ENCODE measurements around the gene SELPLG. TPM values are rescaled to one million over a fixed set of nuclear protein-coding genes. Genes with fewer than 3 reads are reported as not detected.

The SELPLG gene
- total RNA-seq (2014; rRNA removed; shearing (Covaris generic); ENCODE audit: low replicate concordance): 0.97 and 2.5 TPM in 2 replicates

DNA sequence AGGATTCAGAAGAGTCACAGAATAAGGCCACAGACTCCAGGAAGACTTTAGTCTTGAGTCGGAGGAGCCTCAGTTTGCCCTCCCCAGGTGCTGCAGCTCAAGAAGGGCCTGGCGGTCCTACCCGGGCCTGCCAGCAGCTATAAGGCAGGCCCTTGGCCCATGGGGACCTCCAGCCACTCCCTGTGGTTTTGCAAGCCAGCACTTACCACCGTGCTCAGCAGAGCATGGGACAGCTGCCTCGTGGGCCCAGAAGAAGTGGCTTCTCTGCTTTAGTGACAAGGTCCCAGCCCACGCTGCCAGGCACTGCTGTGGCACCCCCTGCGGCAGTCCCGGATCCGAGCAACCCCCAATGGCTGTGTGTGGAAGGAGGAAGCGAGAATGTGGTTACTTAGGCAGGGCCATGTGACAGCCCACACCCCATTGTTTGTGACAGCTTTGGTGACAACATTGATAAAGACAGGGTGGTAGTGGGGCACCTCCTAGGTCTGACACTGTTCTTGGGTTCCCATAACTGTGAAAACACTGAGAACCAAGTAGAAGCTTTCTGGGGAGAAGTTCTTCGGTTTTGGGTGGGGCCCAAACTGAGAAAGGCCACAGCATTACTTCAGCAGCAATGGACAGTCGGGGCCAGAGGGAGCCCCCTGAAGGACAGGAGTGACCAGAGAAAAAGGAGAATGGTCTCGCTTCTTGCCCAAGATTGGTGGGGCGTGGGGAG lies at the start of gene SELPLG:
Gene SELPLG (minus strand): TSS at position 361 of the 715 bp plus-strand sequence. CDS start 9,587 bp downstream, outside the sequence.
- peak within 1 kb of the TSS; percentile 65 for H3K9ac ChIP-seq (ENCODE audit: low read length)
- H3K27ac ChIP-seq (ENCODE audit: low read length): peak within 1 kb of the TSS; percentile 96
- peak; percentile 95 for DNase-seq
- H2AFZ ChIP-seq (ENCODE audit: low read length): no peak within 1 kb of the TSS
- H3K27me3 ChIP-seq (ENCODE audit: low read length): peaks cover 4% of the 10 kb centered on the region; the same call in 1 of the 2 replicates
- peak within 1 kb of the TSS; percentile 74 for H3K4me2 ChIP-seq (ENCODE audit: low read depth, low read length, poor library complexity, severe bottlenecking)
- no peaks in the 10 kb centered on the region for H3K9me2 ChIP-seq (replicated peaks; ENCODE audit: insufficient read depth, low read length)
- no peaks in the 10 kb centered on the region for H3K79me2 ChIP-seq (ENCODE audit: low read length)
- no peaks in the 10 kb centered on the region for H3K36me3 ChIP-seq (ENCODE audit: insufficient read depth, low read length)
- no peaks in the 10 kb centered on the region for H3K9me3 ChIP-seq (ENCODE audit: low read length)
- H3K4me3 ChIP-seq (ENCODE audit: low read length): peak within 1 kb of the TSS; percentile 58
- H3K4me1 ChIP-seq (ENCODE audit: low read length): peaks cover 80% of the 10 kb centered on the region
- no peaks in the 10 kb centered on the region for H4K20me1 ChIP-seq (ENCODE audit: insufficient read depth, low read depth, low read length)

DNA sequence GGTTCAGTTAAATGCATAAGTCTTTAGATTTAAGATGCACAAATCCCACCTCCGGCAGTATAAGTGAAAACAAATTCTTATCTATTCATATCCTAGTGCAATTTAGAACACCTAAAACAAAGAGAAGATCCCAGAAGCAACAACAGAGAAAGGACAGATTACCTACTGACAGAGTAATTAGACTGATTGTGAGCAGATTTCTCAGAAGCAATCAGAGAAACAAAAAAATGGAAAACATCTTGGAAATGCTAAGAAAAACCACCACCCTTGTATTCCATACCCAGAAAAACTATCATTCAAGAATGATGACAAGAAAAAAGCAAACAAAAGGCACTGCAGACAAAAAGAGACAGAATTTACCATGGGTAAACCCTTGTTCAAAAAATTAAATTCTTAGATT lies 47.6 kb upstream of the SELPLG start:
- DNase-seq: no peak
- H3K9me2 ChIP-seq (replicated peaks; ENCODE audit: insufficient read depth, low read length): no peaks in the 10 kb centered on the region
- H3K9me3 ChIP-seq (ENCODE audit: low read length): no peaks in the 10 kb centered on the region
- peaks cover 6% of the 10 kb centered on the region; the same call in 1 of the 2 replicates for H4K20me1 ChIP-seq (ENCODE audit: insufficient read depth, low read depth, low read length)
- H3K9ac ChIP-seq (ENCODE audit: low read length): no peak overlapping the region
- H3K4me1 ChIP-seq (ENCODE audit: low read length): no peaks in the 10 kb centered on the region
- H3K36me3 ChIP-seq (ENCODE audit: insufficient read depth, low read length): no peaks in the 10 kb centered on the region
- H3K27ac ChIP-seq (ENCODE audit: low read length): no peak overlapping the region
- H3K79me2 ChIP-seq (ENCODE audit: low read length): no peaks in the 10 kb centered on the region
- no peaks in the 10 kb centered on the region for H3K27me3 ChIP-seq (ENCODE audit: low read length)
- H2AFZ ChIP-seq (ENCODE audit: low read length): no peak overlapping the region
- H3K4me3 ChIP-seq (ENCODE audit: low read length): no peak overlapping the region
- no peak overlapping the region for H3K4me2 ChIP-seq (ENCODE audit: low read depth, low read length, poor library complexity, severe bottlenecking)

- Histone ChIP-seq H2AFZ (ENCODE audit: low read length) (no peak overlapping the region), H3K9me3 (ENCODE audit: low read length) (no peaks in the 10 kb centered on the region), H3K4me1 (ENCODE audit: low read length) (no peaks in the 10 kb centered on the region), H3K4me3 (ENCODE audit: low read length) (no peak overlapping the region), H3K9ac (ENCODE audit: low read length) (no peak overlapping the region), H3K79me2 (ENCODE audit: low read length) (no peaks in the 10 kb centered on the region), H3K36me3 (ENCODE audit: insufficient read depth, low read length) (no peaks in the 10 kb centered on the region), H3K27me3 (ENCODE audit: low read length) (no peaks in the 10 kb centered on the region), H3K4me2 (ENCODE audit: low read depth, low read length, poor library complexity, severe bottlenecking) (no peak overlapping the region), H3K27ac (ENCODE audit: low read length) (no peak overlapping the region), H3K9me2 (replicated peaks; ENCODE audit: insufficient read depth, low read length) (no peaks in the 10 kb centered on the region), H4K20me1 (ENCODE audit: insufficient read depth, low read depth, low read length) (peaks cover 6% of the 10 kb centered on the region; the same call in 1 of the 2 replicates)
- no peak for DNase-seq
Observed at GRCh38 chr12:108679106-108679681, 45.5 kb upstream of the SELPLG start.

GRCh38 chr12:108678104-108678730 lies 44.5 kb upstream of the SELPLG start:
- Histone ChIP-seq H3K9me3 (ENCODE audit: low read length) (no peaks in the 10 kb centered on the region), H3K36me3 (ENCODE audit: insufficient read depth, low read length) (no peaks in the 10 kb centered on the region), H4K20me1 (ENCODE audit: insufficient read depth, low read depth, low read length) (peaks cover 6% of the 10 kb centered on the region; the same call in 1 of the 2 replicates), H3K4me2 (ENCODE audit: low read depth, low read length, poor library complexity, severe bottlenecking) (no peak overlapping the region), H3K4me1 (ENCODE audit: low read length) (no peaks in the 10 kb centered on the region), H2AFZ (ENCODE audit: low read length) (no peak overlapping the region), H3K27me3 (ENCODE audit: low read length) (no peaks in the 10 kb centered on the region), H3K79me2 (ENCODE audit: low read length) (no peaks in the 10 kb centered on the region), H3K9me2 (replicated peaks; ENCODE audit: insufficient read depth, low read length) (no peaks in the 10 kb centered on the region), H3K4me3 (ENCODE audit: low read length) (no peak overlapping the region), H3K9ac (ENCODE audit: low read length) (no peak overlapping the region), H3K27ac (ENCODE audit: low read length) (no peak overlapping the region)
- DNase-seq: no peak

DNA sequence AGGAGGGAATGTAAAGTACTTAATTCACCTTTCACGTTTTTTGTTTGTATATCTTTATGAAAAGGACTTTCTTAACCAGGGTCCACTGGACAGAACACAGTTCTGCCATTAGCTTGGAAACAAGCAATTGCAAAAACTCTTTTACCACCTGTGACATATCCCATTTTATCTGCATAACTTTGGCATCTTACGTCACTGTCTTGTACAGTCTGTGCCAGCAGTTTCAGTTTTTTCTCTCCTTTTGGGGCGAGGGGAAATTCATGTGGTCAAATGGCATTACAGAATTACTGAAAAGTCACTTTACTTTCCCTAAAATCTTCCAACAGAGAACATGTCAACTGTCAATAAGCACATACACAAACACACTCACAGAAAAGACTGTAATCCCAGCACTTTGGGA lies 43.7 kb upstream of the SELPLG start:
- H3K4me3 ChIP-seq (ENCODE audit: low read length): no peak overlapping the region
- H3K79me2 ChIP-seq (ENCODE audit: low read length): no peaks in the 10 kb centered on the region
- no peaks in the 10 kb centered on the region for H3K9me2 ChIP-seq (replicated peaks; ENCODE audit: insufficient read depth, low read length)
- no peak overlapping the region for H3K27ac ChIP-seq (ENCODE audit: low read length)
- no peak overlapping the region for H3K9ac ChIP-seq (ENCODE audit: low read length)
- H3K27me3 ChIP-seq (ENCODE audit: low read length): no peaks in the 10 kb centered on the region
- no peak overlapping the region for H3K4me2 ChIP-seq (ENCODE audit: low read depth, low read length, poor library complexity, severe bottlenecking)
- H2AFZ ChIP-seq (ENCODE audit: low read length): no peak overlapping the region
- no peak for DNase-seq
- H3K4me1 ChIP-seq (ENCODE audit: low read length): no peaks in the 10 kb centered on the region
- no peaks in the 10 kb centered on the region for H3K36me3 ChIP-seq (ENCODE audit: insufficient read depth, low read length)
- no peaks in the 10 kb centered on the region for H3K9me3 ChIP-seq (ENCODE audit: low read length)
- H4K20me1 ChIP-seq (ENCODE audit: insufficient read depth, low read depth, low read length): peaks cover 6% of the 10 kb centered on the region; the same call in 1 of the 2 replicates

- Histone ChIP-seq H3K27ac (ENCODE audit: low read length) (no peak overlapping the region), H3K9me2 (replicated peaks; ENCODE audit: insufficient read depth, low read length) (no peaks in the 10 kb centered on the region), H3K4me2 (ENCODE audit: low read depth, low read length, poor library complexity, severe bottlenecking) (no peak overlapping the region), H3K9me3 (ENCODE audit: low read length) (no peaks in the 10 kb centered on the region), H3K79me2 (ENCODE audit: low read length) (no peaks in the 10 kb centered on the region), H3K27me3 (ENCODE audit: low read length) (no peaks in the 10 kb centered on the region), H2AFZ (ENCODE audit: low read length) (no peak overlapping the region), H4K20me1 (ENCODE audit: insufficient read depth, low read depth, low read length) (peaks cover 6% of the 10 kb centered on the region; the same call in 1 of the 2 replicates), H3K9ac (ENCODE audit: low read length) (no peak overlapping the region), H3K4me3 (ENCODE audit: low read length) (no peak overlapping the region), H3K36me3 (ENCODE audit: insufficient read depth, low read length) (no peaks in the 10 kb centered on the region), H3K4me1 (ENCODE audit: low read length) (no peaks in the 10 kb centered on the region)
- no peak for DNase-seq
Observed at GRCh38 chr12:108676707-108677106, 43.0 kb upstream of the SELPLG start.

- Histone ChIP-seq H3K4me1 (ENCODE audit: low read length) (no peaks in the 10 kb centered on the region), H3K36me3 (ENCODE audit: insufficient read depth, low read length) (no peaks in the 10 kb centered on the region), H4K20me1 (ENCODE audit: insufficient read depth, low read depth, low read length) (peaks cover 6% of the 10 kb centered on the region; the same call in 1 of the 2 replicates), H3K4me3 (ENCODE audit: low read length) (no peak overlapping the region), H3K27me3 (ENCODE audit: low read length) (no peaks in the 10 kb centered on the region), H3K9me3 (ENCODE audit: low read length) (no peaks in the 10 kb centered on the region), H3K9me2 (replicated peaks; ENCODE audit: insufficient read depth, low read length) (no peaks in the 10 kb centered on the region), H3K9ac (ENCODE audit: low read length) (no peak overlapping the region), H3K27ac (ENCODE audit: low read length) (no peak overlapping the region), H2AFZ (ENCODE audit: low read length) (no peak overlapping the region), H3K4me2 (ENCODE audit: low read depth, low read length, poor library complexity, severe bottlenecking) (no peak overlapping the region), H3K79me2 (ENCODE audit: low read length) (no peaks in the 10 kb centered on the region)
- no peak for DNase-seq
Observed at GRCh38 chr12:108675792-108676191, 42.1 kb upstream of the SELPLG start.

DNA sequence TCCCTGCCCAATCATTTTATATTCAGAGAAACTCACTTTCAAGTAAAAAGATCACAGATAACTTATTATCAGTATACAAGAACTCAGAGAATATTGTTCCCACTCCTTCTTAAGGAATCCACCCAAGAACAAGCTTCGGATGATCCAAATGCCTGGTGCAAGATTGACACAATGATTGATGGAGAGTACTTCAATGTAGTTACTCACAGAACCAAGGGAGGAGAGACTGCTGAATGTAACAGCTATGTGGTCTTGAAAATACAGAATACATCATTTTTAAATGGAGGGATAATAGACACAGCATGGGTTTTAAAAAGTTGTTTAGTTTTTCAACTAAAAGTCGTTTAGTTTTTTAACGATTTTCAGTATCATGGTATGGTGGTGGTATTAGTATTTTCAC lies 38.4 kb upstream of the SELPLG start:
- Histone ChIP-seq H3K27ac (ENCODE audit: low read length) (no peak overlapping the region), H2AFZ (ENCODE audit: low read length) (no peak overlapping the region), H3K79me2 (ENCODE audit: low read length) (no peaks in the 10 kb centered on the region), H3K27me3 (ENCODE audit: low read length) (no peaks in the 10 kb centered on the region), H3K4me1 (ENCODE audit: low read length) (peaks cover 9% of the 10 kb centered on the region), H3K4me3 (ENCODE audit: low read length) (no peak overlapping the region), H3K9me2 (replicated peaks; ENCODE audit: insufficient read depth, low read length) (no peaks in the 10 kb centered on the region), H4K20me1 (ENCODE audit: insufficient read depth, low read depth, low read length) (no peaks in the 10 kb centered on the region), H3K4me2 (ENCODE audit: low read depth, low read length, poor library complexity, severe bottlenecking) (no peak overlapping the region), H3K9me3 (ENCODE audit: low read length) (no peaks in the 10 kb centered on the region), H3K9ac (ENCODE audit: low read length) (no peak overlapping the region), H3K36me3 (ENCODE audit: insufficient read depth, low read length) (no peaks in the 10 kb centered on the region)
- no peak for DNase-seq
